ENCODE measurements around the gene ADAMTSL1. TPM values are rescaled to one million over a fixed set of nuclear protein-coding genes. Genes with fewer than 3 reads are reported as not detected.
A peak's percentile ranks its signal among the peaks of the same experiment; 100 is the strongest.

The ADAMTSL1 gene
- total and polyA plus RNA-seq, 2 donors from 2014 or later, result 3.0 to 27.3 TPM

DNA sequence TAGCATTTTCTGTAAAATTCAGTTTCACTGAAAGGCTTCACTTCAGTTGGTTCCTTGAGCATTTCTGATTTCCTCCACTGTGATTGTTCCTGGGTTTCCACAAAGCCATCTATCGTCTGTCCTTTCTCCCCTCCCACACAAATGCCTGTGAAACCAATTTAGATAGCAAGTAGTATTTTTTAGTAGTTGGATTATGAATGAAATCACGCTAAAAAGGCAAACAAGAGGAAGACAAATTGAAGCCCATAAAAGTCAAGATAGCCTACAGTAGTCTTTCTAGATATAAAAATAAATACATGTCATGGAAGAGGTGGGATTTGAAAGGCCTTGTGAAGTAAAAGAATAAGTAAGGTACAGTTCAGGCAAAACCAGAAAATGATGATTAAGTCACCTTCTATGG, 162.8 kb downstream of the ADAMTSL1 start:
- Histone ChIP-seq H3K9me3 (ENCODE audit: control insufficient read depth in 2 of 3, insufficient read depth in 1 of 3, low read length in 3 of 3) (no peaks in the 10 kb centered on the region), H3K27me3 (ENCODE audit: control insufficient read depth, insufficient read depth, low read length) (no peaks in the 10 kb centered on the region), H3K4me3 (ENCODE audit: low read length in 3 of 3) (no peak overlapping the region), H3K27ac (ENCODE audit: low read depth in 2 of 2, low read length in 2 of 2) (no peak overlapping the region), H3K4me1 (ENCODE audit: control insufficient read depth in 2 of 3, insufficient read depth in 2 of 3, low read depth in 1 of 3, low read length in 3 of 3) (peaks cover 0 to 3% (median 0%) of the 10 kb centered on the region in 3 donors), H3K9ac (ENCODE audit: low read length in 3 of 3) (no peak overlapping the region), H3K36me3 (ENCODE audit: control insufficient read depth in 2 of 3, insufficient read depth in 3 of 3, low read length in 3 of 3) (no peaks in the 10 kb centered on the region)
- DNase-seq (no peak), FAIRE-seq (no peak)
- TF ChIP-seq, protein P1, sequence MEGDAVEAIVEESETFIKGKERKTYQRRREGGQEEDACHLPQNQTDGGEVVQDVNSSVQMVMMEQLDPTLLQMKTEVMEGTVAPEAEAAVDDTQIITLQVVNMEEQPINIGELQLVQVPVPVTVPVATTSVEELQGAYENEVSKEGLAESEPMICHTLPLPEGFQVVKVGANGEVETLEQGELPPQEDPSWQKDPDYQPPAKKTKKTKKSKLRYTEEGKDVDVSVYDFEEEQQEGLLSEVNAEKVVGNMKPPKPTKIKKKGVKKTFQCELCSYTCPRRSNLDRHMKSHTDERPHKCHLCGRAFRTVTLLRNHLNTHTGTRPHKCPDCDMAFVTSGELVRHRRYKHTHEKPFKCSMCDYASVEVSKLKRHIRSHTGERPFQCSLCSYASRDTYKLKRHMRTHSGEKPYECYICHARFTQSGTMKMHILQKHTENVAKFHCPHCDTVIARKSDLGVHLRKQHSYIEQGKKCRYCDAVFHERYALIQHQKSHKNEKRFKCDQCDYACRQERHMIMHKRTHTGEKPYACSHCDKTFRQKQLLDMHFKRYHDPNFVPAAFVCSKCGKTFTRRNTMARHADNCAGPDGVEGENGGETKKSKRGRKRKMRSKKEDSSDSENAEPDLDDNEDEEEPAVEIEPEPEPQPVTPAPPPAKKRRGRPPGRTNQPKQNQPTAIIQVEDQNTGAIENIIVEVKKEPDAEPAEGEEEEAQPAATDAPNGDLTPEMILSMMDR (IDR thresholded peaks at IDR 0.05; ENCODE audit: borderline replicate concordance, extremely low read depth, insufficient read depth), result no peak
- intact Hi-C loops (cut with DNase I), result no loop called here

DNA sequence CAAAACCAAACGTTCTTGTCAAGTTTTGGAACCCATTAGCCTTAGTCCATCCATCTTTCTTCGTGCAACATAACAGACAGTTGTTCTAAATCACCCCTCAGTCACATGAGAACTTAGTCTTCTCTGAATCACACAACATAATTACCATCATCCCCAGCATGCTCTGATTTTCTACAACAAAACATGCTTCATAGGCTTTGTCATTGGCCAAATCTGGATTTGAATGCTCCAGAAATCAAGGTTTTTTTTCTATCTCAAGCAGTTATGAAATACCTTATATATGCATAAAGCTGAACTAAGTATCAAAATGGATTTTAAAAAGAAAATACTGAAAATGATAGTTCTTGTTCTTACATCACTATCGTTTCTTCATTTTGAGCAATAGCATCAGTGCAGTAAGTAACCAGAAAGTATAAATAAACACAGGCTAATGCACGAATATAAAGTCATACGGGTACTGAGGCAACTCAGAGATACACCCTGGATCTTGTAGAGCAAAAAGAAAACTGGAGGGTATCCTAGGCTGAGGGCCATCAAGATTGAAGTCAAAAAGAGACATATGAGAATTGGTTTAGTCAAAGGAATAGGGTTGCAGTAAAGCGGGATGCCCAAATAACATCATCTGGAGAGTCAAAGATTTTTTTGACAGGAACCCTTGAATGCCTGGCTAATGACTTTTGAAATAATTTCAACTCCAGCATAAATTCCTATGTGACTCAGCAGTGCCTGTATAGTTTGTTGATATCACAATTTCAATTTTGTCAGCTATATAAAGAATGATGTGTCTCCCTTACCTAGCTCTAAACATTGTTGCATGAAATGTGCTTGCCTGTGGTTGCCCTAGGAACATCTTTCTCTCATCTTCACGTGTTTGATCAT, 164.7 kb downstream of the ADAMTSL1 start:
- no peak for FAIRE-seq
- DNase-seq, result peak in 1 of 5 donors; percentile 21
- H3K4me3 ChIP-seq (ENCODE audit: low read length in 3 of 3), result no peak overlapping the region
- no peaks in the 10 kb centered on the region for H3K4me1 ChIP-seq (ENCODE audit: control insufficient read depth in 2 of 3, insufficient read depth in 2 of 3, low read depth in 1 of 3, low read length in 3 of 3)
- H3K27ac ChIP-seq (ENCODE audit: low read depth in 2 of 2, low read length in 2 of 2), result no peak overlapping the region
- TF ChIP-seq, protein P1 (IDR thresholded peaks at IDR 0.05; ENCODE audit: borderline replicate concordance, extremely low read depth, insufficient read depth), result no peak
- no peak overlapping the region for H3K9ac ChIP-seq (ENCODE audit: low read length in 3 of 3)
- intact Hi-C loops (cut with DNase I), result no loop called here
- no peaks in the 10 kb centered on the region for H3K36me3 ChIP-seq (ENCODE audit: control insufficient read depth in 2 of 3, insufficient read depth in 3 of 3, low read length in 3 of 3)
- no peaks in the 10 kb centered on the region for H3K9me3 ChIP-seq (ENCODE audit: control insufficient read depth in 2 of 3, insufficient read depth in 1 of 3, low read length in 3 of 3)
- no peaks in the 10 kb centered on the region for H3K27me3 ChIP-seq (ENCODE audit: control insufficient read depth, insufficient read depth, low read length)

DNA sequence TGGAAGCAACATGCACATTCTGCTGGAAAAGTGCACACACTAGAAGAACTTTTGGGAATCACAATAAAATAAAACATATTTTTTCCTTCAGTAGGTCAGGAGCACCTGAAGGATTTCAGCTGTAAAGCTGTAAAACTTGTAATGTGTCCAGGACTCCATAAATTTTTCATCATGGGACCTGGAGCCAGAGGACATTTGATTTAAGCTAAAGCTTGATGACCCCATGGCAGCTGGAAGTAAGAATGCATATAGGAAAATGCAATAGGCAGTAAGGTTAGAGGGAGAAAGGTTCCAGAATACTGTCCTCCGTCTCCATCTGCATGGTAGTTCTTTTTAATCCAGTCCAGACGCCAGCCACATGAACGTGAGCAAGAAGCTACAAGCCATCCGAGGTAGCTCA, 166.0 kb downstream of the ADAMTSL1 start:
- H3K9me3 ChIP-seq (ENCODE audit: control insufficient read depth in 2 of 3, insufficient read depth in 1 of 3, low read length in 3 of 3), result no peaks in the 10 kb centered on the region
- no peaks in the 10 kb centered on the region for H3K4me1 ChIP-seq (ENCODE audit: control insufficient read depth in 2 of 3, insufficient read depth in 2 of 3, low read depth in 1 of 3, low read length in 3 of 3)
- H3K36me3 ChIP-seq (ENCODE audit: control insufficient read depth in 2 of 3, insufficient read depth in 3 of 3, low read length in 3 of 3), result no peaks in the 10 kb centered on the region
- H3K9ac ChIP-seq (ENCODE audit: low read length in 3 of 3), result no peak overlapping the region
- TF ChIP-seq, protein P1 (IDR thresholded peaks at IDR 0.05; ENCODE audit: borderline replicate concordance, extremely low read depth, insufficient read depth), result no peak
- no peak overlapping the region for H3K27ac ChIP-seq (ENCODE audit: low read depth in 2 of 2, low read length in 2 of 2)
- H3K4me3 ChIP-seq (ENCODE audit: low read length in 3 of 3), result no peak overlapping the region
- no peak for FAIRE-seq
- no peaks in the 10 kb centered on the region for H3K27me3 ChIP-seq (ENCODE audit: control insufficient read depth, insufficient read depth, low read length)
- intact Hi-C loops (cut with DNase I), result no loop called here
- DNase-seq, result peak in 2 of 5 donors; percentile 21 to 48
